ENCODE results near the gene MEGF6. TPM values are rescaled to one million over a fixed set of nuclear protein-coding genes. Genes with fewer than 3 reads are reported as not detected.

MEGF6 gene
- polyA plus RNA-seq, 1 donor (not counting 4 experiments of a cell fraction or from before 2014, with no cell fraction given): 0.24 TPM

DNA sequence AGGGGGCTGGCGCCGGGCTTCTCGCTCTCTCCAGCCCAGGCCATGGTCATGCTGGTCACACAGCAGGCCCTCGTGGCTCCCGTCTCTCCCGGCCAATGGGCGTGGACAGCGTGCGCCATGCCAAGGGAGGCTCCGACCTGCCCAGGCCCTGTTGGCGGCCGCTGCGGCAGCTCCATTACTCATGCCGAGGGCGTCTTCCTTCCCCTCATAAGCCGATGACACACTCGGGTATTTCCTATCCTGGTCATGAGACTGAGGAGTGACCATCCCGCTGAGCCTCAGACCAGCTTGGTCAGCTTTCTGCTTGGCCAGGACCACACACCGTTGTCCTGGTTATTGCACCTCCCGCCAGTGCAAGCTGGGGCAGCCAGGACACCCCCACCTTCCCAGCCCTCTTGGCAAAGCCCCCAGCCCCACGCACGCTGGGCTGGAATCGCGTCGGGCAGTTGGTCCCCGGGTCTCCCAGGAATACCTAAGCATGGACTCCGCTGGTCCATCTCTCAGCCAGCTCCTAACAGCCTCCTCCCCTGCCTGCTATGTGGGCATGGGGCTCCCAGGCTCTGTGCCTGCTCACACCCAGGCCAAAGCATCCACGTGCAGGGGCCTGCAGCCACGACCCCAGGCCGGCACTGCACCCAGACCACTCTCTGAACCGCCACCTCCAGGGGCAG, 107.0 kb downstream of the MEGF6 start:
- Histone ChIP-seq H3K4me1 (ENCODE audit: control insufficient read depth, extremely low read depth, insufficient read depth, low read length) (peaks cover 6% of the 10 kb centered on the region), H2AFZ (ENCODE audit: control insufficient read depth, low read length) (no peak overlapping the region), H3K36me3 (ENCODE audit: control insufficient read depth in 2 of 2, extremely low read depth in 1 of 2, insufficient read depth in 2 of 2, low read length in 2 of 2) (no peaks in the 10 kb centered on the region), H3K27ac (ENCODE audit: control insufficient read depth, insufficient read depth, low read length) (peak overlapping the region; percentile 8), H3K4me3 (ENCODE audit: control insufficient read depth in 2 of 3, extremely low read depth in 1 of 3, insufficient read depth in 2 of 3, low read depth in 1 of 3, low read length in 3 of 3) (no peak overlapping the region), H4K20me1 (ENCODE audit: control insufficient read depth, extremely low read depth, insufficient read depth, low read length) (no peaks in the 10 kb centered on the region), H3K9me1 (ENCODE audit: control insufficient read depth, extremely low read depth, insufficient read depth, low read length) (no peaks in the 10 kb centered on the region), H3K9ac (ENCODE audit: control insufficient read depth, extremely low read depth, insufficient read depth, low read length) (peak overlapping the region; percentile 28), H3K27me3 (ENCODE audit: control insufficient read depth, extremely low read depth, insufficient read depth, low read length) (peaks cover 11% of the 10 kb centered on the region), H3K9me3 (ENCODE audit: control insufficient read depth, low read depth, low read length) (no peaks in the 10 kb centered on the region), H3K4me2 (ENCODE audit: control insufficient read depth, extremely low read depth, insufficient read depth, low read depth, low read length) (no peak overlapping the region), H3K79me2 (ENCODE audit: control insufficient read depth, insufficient read depth, low read length) (no peaks in the 10 kb centered on the region)
- dilution Hi-C loops (cut with MboI; ENCODE audit: extremely low pct_ligation_motif_present, low sequenced_read_pairs): no loop called here
- TF ChIP-seq, protein P1, sequence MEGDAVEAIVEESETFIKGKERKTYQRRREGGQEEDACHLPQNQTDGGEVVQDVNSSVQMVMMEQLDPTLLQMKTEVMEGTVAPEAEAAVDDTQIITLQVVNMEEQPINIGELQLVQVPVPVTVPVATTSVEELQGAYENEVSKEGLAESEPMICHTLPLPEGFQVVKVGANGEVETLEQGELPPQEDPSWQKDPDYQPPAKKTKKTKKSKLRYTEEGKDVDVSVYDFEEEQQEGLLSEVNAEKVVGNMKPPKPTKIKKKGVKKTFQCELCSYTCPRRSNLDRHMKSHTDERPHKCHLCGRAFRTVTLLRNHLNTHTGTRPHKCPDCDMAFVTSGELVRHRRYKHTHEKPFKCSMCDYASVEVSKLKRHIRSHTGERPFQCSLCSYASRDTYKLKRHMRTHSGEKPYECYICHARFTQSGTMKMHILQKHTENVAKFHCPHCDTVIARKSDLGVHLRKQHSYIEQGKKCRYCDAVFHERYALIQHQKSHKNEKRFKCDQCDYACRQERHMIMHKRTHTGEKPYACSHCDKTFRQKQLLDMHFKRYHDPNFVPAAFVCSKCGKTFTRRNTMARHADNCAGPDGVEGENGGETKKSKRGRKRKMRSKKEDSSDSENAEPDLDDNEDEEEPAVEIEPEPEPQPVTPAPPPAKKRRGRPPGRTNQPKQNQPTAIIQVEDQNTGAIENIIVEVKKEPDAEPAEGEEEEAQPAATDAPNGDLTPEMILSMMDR (optimal IDR thresholded peaks at IDR 0.05 in 1 of 3, IDR thresholded peaks at IDR 0.05 in 1 of 3, conservative IDR thresholded peaks at IDR 0.05 in 1 of 3; ENCODE audit: extremely low read depth in 1 of 3, insufficient read depth in 2 of 3, low read length in 3 of 3): no peak
- TF ChIP-seq EZH2 (IDR thresholded peaks at IDR 0.05; ENCODE audit: low read length): no peak
- peak; percentile 41 for DNase-seq (ENCODE audit: low read depth, low spot score)
- no peak for FAIRE-seq

DNA sequence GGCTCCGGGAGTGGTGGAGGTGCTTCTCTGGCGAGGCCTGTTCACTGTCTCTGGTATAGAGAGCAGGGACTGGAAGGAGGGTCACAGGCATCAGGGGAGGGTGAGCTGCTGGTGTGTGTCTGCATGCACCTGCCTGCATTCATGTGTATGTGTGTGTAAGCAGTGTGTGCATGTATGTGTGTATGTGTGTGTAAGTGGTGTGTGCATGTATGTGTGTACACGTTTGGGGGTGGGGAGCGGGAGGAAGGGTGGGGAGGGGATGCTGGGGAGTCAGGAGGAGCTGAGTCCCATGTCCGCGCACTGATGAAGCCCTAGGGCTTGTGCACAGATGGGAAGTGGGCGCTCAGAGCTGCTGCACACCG, 107.8 kb downstream of the MEGF6 start:
- H3K4me1 ChIP-seq (ENCODE audit: control insufficient read depth, extremely low read depth, insufficient read depth, low read length): peaks cover 6% of the 10 kb centered on the region
- dilution Hi-C loops (cut with MboI; ENCODE audit: extremely low pct_ligation_motif_present, low sequenced_read_pairs): no loop called here
- H3K9ac ChIP-seq (ENCODE audit: control insufficient read depth, extremely low read depth, insufficient read depth, low read length): no peak overlapping the region
- H3K4me2 ChIP-seq (ENCODE audit: control insufficient read depth, extremely low read depth, insufficient read depth, low read depth, low read length): no peak overlapping the region
- H3K9me3 ChIP-seq (ENCODE audit: control insufficient read depth, low read depth, low read length): no peaks in the 10 kb centered on the region
- DNase-seq (ENCODE audit: low read depth, low spot score): no peak
- no peaks in the 10 kb centered on the region for H3K9me1 ChIP-seq (ENCODE audit: control insufficient read depth, extremely low read depth, insufficient read depth, low read length)
- no peak overlapping the region for H2AFZ ChIP-seq (ENCODE audit: control insufficient read depth, low read length)
- no peaks in the 10 kb centered on the region for H4K20me1 ChIP-seq (ENCODE audit: control insufficient read depth, extremely low read depth, insufficient read depth, low read length)
- no peak overlapping the region for H3K4me3 ChIP-seq (ENCODE audit: control insufficient read depth in 2 of 3, extremely low read depth in 1 of 3, insufficient read depth in 2 of 3, low read depth in 1 of 3, low read length in 3 of 3)
- TF ChIP-seq EZH2 (IDR thresholded peaks at IDR 0.05; ENCODE audit: low read length): no peak
- TF ChIP-seq, protein P1 (optimal IDR thresholded peaks at IDR 0.05 in 1 of 3, IDR thresholded peaks at IDR 0.05 in 1 of 3, conservative IDR thresholded peaks at IDR 0.05 in 1 of 3; ENCODE audit: extremely low read depth in 1 of 3, insufficient read depth in 2 of 3, low read length in 3 of 3): no peak
- no peak for FAIRE-seq
- no peaks in the 10 kb centered on the region for H3K79me2 ChIP-seq (ENCODE audit: control insufficient read depth, insufficient read depth, low read length)
- H3K27me3 ChIP-seq (ENCODE audit: control insufficient read depth, extremely low read depth, insufficient read depth, low read length): peaks cover 11% of the 10 kb centered on the region
- no peaks in the 10 kb centered on the region for H3K36me3 ChIP-seq (ENCODE audit: control insufficient read depth in 2 of 2, extremely low read depth in 1 of 2, insufficient read depth in 2 of 2, low read length in 2 of 2)
- H3K27ac ChIP-seq (ENCODE audit: control insufficient read depth, insufficient read depth, low read length): no peak overlapping the region
